K562 (cell line): ENCODE measurements around the gene ABCA4. TPM values are rescaled to one million over a fixed set of nuclear protein-coding genes. Genes with fewer than 3 reads are reported as not detected.

Experiments used
- ATAC-seq: fragments of 200-7000 bp; cut with Tn5 transposase; 3 replicates; pipeline ENCODE4 v1.9.1; 2020; ENCODE audit warnings: moderate library complexity
- BruUV-seq: library from RNA; stranded (reverse); fragments of 400-500 nt; replicated peaks from 2 replicates; lab custom pipeline; 2021; lab: Mats Ljungman, UMichigan
- CTCF ChIA-PET: fragments of 300-600 bp; formaldehyde crosslinking; extraction: SDS; loops from one replicate; lab custom pipeline; 2021; ENCODE audit warnings: low intra/inter-chr PET ratio; lab: Yijun Ruan, JAX
- POLR2A ChIA-PET: fragments of 300-600, 350-650 bp; sonication (Branson Sonifier 250); formaldehyde crosslinking; extraction: SDS; loops from one replicate; lab custom pipeline; 2021; ENCODE audit warnings: antibody characterized with exemption, inconsistent platforms; lab: Yijun Ruan, JAX
- DNase-seq, 4 experiments: peaks; one replicate each; pipeline versions ENCODE4 v3.0.0 to v3.0.0-alpha.2; 2011 to 2018; ENCODE audit warnings: low spot score in 3 of 4, mixed read lengths in 3 of 4; ENCODE audit errors: extremely low read depth in 1 of 4
- FAIRE-seq: peaks from 2 replicates; lab custom pipeline; 2011; peaks lifted over from hg19 to GRCh38; lab: Jason Lieb, UNC
- H2AFZ ChIP-seq: 2 replicates; pipeline ENCODE4 v1.6.0; 2011; ENCODE audit warnings: low read depth, low read length, control low read depth, inconsistent platforms
- H3K27ac ChIP-seq: fragments of 200-600 bp; 3 replicates; pipeline ENCODE4 v1.8.0; 2011; ENCODE audit warnings: low read depth, mild to moderate bottlenecking, control low read depth, inconsistent platforms, low read length, moderate library complexity, mixed read lengths; ENCODE audit errors: extremely low read depth
- H3K27me3 ChIP-seq, 2 experiments: fragments of 300-600 bp in 1 of 2; 2 replicates in 1 of 2; 3 replicates in 1 of 2; pipeline versions ENCODE4 v1.6.0 to v1.8.0; 2011; ENCODE audit warnings: inconsistent platforms in 2 of 2, low read length in 2 of 2, mild to moderate bottlenecking in 1 of 2, mixed read lengths in 1 of 2, moderate library complexity in 1 of 2; ENCODE audit not compliant: control insufficient read depth in 2 of 2, insufficient read depth in 2 of 2
- H3K36me3 ChIP-seq: fragments of 300-600 bp; 3 replicates; pipeline ENCODE4 v1.8.0; 2011; ENCODE audit warnings: mild to moderate bottlenecking, low read length, inconsistent platforms; ENCODE audit not compliant: control insufficient read depth, insufficient read depth
- H3K4me1 ChIP-seq, 2 experiments: fragments of 200-600 bp in 1 of 2; replicated peaks in 1 of 2; 2 replicates in 1 of 2; 3 replicates in 1 of 2; pipeline versions ENCODE4 v1.5.1 to v1.8.0; 2011; ENCODE audit warnings: inconsistent platforms in 2 of 2, low read length in 2 of 2, mild to moderate bottlenecking in 1 of 2, mixed read lengths in 1 of 2, moderate library complexity in 1 of 2; ENCODE audit not compliant: control insufficient read depth in 2 of 2, insufficient read depth in 2 of 2
- H3K4me2 ChIP-seq: 2 replicates; pipeline ENCODE4 v1.6.1; 2011; ENCODE audit warnings: low read length, control low read depth, inconsistent platforms, mixed read lengths; ENCODE audit not compliant: insufficient read depth
- H3K4me3 ChIP-seq: fragments of 200-600 bp; sonication (generic), shearing (Covaris generic); 2 replicates; pipeline ENCODE4 v1.5.1; 2016; ENCODE audit warnings: control low read depth, inconsistent platforms
- H3K79me2 ChIP-seq: fragments of 200-600 bp; 3 replicates; pipeline ENCODE4 v1.8.0; 2011; ENCODE audit warnings: low read length, inconsistent platforms; ENCODE audit not compliant: control insufficient read depth, insufficient read depth
- H3K9ac ChIP-seq, 2 experiments: 2 replicates each; pipeline versions ENCODE4 v1.6.0 to v1.6.1; 2011; ENCODE audit warnings: low read depth in 2 of 2, low read length in 2 of 2, control low read depth in 1 of 2, inconsistent platforms in 1 of 2, mild to moderate bottlenecking in 1 of 2, mixed read lengths in 1 of 2; ENCODE audit not compliant: insufficient read depth in 1 of 2
- H3K9me1 ChIP-seq: one replicate; pipeline ENCODE4 v1.6.0; 2011; ENCODE audit warnings: inconsistent platforms, mild to moderate bottlenecking, low read length, moderate library complexity; ENCODE audit not compliant: control insufficient read depth, insufficient read depth
- H3K9me3 ChIP-seq: replicated peaks from 2 replicates; pipeline ENCODE4 v1.5.1; 2011; ENCODE audit warnings: low read depth, low read length, inconsistent platforms; ENCODE audit not compliant: control insufficient read depth, insufficient read depth
- H4K20me1 ChIP-seq: replicated peaks from 2 replicates; pipeline ENCODE4 v1.6.1; 2011; ENCODE audit warnings: low read length, inconsistent platforms, mixed read lengths; ENCODE audit not compliant: control insufficient read depth, insufficient read depth
- CBFA2T3 ChIP-seq: fragments of 450-650 bp; IDR thresholded peaks from 2 replicates; pipeline ENCODE4 v1.6.1; 2017
- CBX8 ChIP-seq: fragments of 200-600 bp; sonication (generic); IDR thresholded peaks from 2 replicates; pipeline ENCODE4 v1.6.1; 2012; ENCODE audit warnings: borderline replicate concordance, mixed run types, low read depth, mild to moderate bottlenecking, moderate library complexity, mixed read lengths, low read length, control low read depth, inconsistent platforms; ENCODE audit not compliant: poor library complexity, severe bottlenecking; ENCODE audit errors: extremely low read depth
- CREB1 ChIP-seq, 2 experiments: sonication (generic) in 1 of 2; formaldehyde crosslinking in 1 of 2; IDR thresholded peaks; 2 replicates each; pipeline versions ENCODE4 v1.6.1 to v1.8.0; 2012 to 2022; ENCODE audit warnings: inconsistent platforms in 1 of 2, mild to moderate bottlenecking in 1 of 2, missing genetic modification reagents in 1 of 2, moderate library complexity in 1 of 2
- ETS2 ChIP-seq: IDR thresholded peaks from 2 replicates; pipeline ENCODE4 v1.6.1; 2016; ENCODE audit warnings: borderline replicate concordance, missing genetic modification characterization, mild to moderate bottlenecking, moderate library complexity, missing compliant biosample characterization; ENCODE audit not compliant: poor library complexity, severe bottlenecking
- KAT2B ChIP-seq: IDR thresholded peaks from one replicate; pipeline ENCODE4 v1.6.1; 2012; ENCODE audit warnings: low read depth, mild to moderate bottlenecking, control low read depth, inconsistent platforms, low read length, moderate library complexity
- KAT8 ChIP-seq: fragments of 450-650 bp; IDR thresholded peaks from 2 replicates; pipeline ENCODE4 v1.6.1; 2016; ENCODE audit warnings: low read depth, mild to moderate bottlenecking
- KLF1 ChIP-seq: fragments of 450-650 bp; IDR thresholded peaks from 2 replicates; pipeline ENCODE4 v1.6.1; 2016; ENCODE audit warnings: missing genetic modification characterization, missing compliant biosample characterization
- NCOA2 ChIP-seq, 2 experiments: fragments of 450-650 bp; IDR thresholded peaks; 2 replicates each; pipeline ENCODE4 v1.6.1; 2018; ENCODE audit warnings: mild to moderate bottlenecking in 2 of 2, moderate library complexity in 1 of 2; ENCODE audit not compliant: partially characterized antibody in 2 of 2
- NEUROD1 ChIP-seq: fragments of 150-350 bp; IDR thresholded peaks from 2 replicates; pipeline ENCODE4 v1.6.1; 2014; ENCODE audit warnings: borderline replicate concordance, low read length, low read depth; ENCODE audit not compliant: partially characterized antibody
- NFE2 ChIP-seq: IDR thresholded peaks from 2 replicates; pipeline ENCODE4 v1.6.1; 2014; ENCODE audit warnings: antibody characterized with exemption, low read depth
- RBM39 ChIP-seq: fragments of 200-400 bp; formaldehyde crosslinking; optimal IDR thresholded peaks from 2 replicates; pipeline ENCODE3; 2018; ENCODE audit warnings: low read depth, low read length
- TAF15 ChIP-seq: fragments of 200-400 bp; formaldehyde crosslinking; IDR thresholded peaks from 2 replicates; pipeline ENCODE4 v1.6.1; 2017; ENCODE audit warnings: mild to moderate bottlenecking, low read depth, low read length, moderate library complexity
- TCF7L2 ChIP-seq: fragments of 150-350 bp; IDR thresholded peaks from 2 replicates; pipeline ENCODE4 v1.6.1; 2016; ENCODE audit warnings: low read depth, mild to moderate bottlenecking, low read length, moderate library complexity
- ZNF707 ChIP-seq: fragments of 250-450 bp; sonication (Bioruptor Pico); conservative IDR thresholded peaks from 2 replicates; pipeline ENCODE4 v1.8.0; 2022; ENCODE audit warnings: inconsistent platforms, mild to moderate bottlenecking, moderate library complexity
- WGBS: fragments of 100-300 bp; shearing (Covaris generic); methylation state at CpG from one replicate; pipeline ENCODE4 v1.1.6; 2016; ENCODE audit warnings: low coverage, mixed read lengths; ENCODE audit not compliant: insufficient coverage; ENCODE audit errors: missing lambda C conversion rate; 5-methylcytosine and 5-hydroxymethylcytosine counted together
- in situ Hi-C: fragments of 300-500 bp; cut with MboI; formaldehyde crosslinking; loops from 4 replicates; pipeline ENCODE4 v1.15.0; 2018; ENCODE audit warnings: inconsistent platforms, mixed read lengths
- intact Hi-C: fragments of 100-400 bp; cut with micrococcal nuclease; formaldehyde crosslinking; loops from 2 replicates; pipeline ENCODE4 v1.14.2; 2022
- polyA plus RNA-seq, 8 experiments: library from polyadenylated mRNA; depleted of rRNA in 4 of 8; stranded (reverse) in 5 of 8; unstranded in 3 of 8; fragments of >200 nt; fragmentation: Nextera tagmentation in 2 of 8; fragmentation: Illumina TruSeq in 1 of 8; extraction: Ambion mirVana in 2 of 8; extraction: Trizol in 1 of 8; gene quantifications; 2 replicates each; pipeline versions ENCODE4 v1.2.1 to v1.2.3, GENCODE V29; 2011 to 2014; ENCODE audit warnings: inconsistent platforms in 1 of 8, missing spikeins in 1 of 8
- total RNA-seq, 7 experiments: library from RNA; depleted of rRNA in 6 of 7; stranded (reverse); fragments of >200 nt in 6 of 7; fragmentation: Illumina TruSeq in 2 of 7; extraction: Trizol in 2 of 7; gene quantifications; 2 replicates each; pipeline versions ENCODE4 v1.2.1 to v1.2.3, GENCODE V29; 2011 to 2021; ENCODE audit warnings: low replicate concordance in 1 of 7
- TF ChIP-seq, protein P1 (sequence below): sonication (generic); formaldehyde crosslinking; IDR thresholded peaks from 2 replicates; pipeline ENCODE4 v1.8.0; 2022; ENCODE audit warnings: missing genetic modification reagents, mild to moderate bottlenecking, borderline replicate concordance
- TF ChIP-seq, protein P2 (sequence below): fragments of 250-450 bp; sonication (Bioruptor Pico); IDR thresholded peaks from 2 replicates; pipeline ENCODE4 v1.9.0; 2021; ENCODE audit warnings: mild to moderate bottlenecking, inconsistent platforms

The ABCA4 gene
- total and polyA plus RNA-seq, 9 of the 15 experiments (the other 6 are each of a cell fraction or from before 2014, with no cell fraction given): 0.01 to 0.04 TPM; not detected in 7

DNA sequence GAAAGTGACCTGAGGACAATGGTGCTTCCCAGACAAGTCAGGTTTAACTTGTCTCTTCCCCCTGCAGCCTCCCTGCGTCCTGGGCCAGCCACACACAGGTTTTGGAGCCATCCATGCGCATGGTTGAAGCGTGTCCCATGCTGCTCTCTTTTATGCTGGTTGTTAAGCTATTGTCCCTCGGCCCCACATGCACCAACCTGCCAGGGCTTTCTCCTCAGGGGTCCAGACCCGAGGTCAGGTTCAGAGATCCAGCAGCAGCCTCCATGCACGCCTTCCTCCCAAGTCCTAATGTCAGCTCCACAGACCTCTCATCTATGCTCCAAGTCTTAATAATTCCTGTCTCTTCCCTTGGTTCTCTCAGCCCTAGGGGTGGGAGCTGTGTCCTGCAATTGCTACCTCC lies 1.6 kb downstream of the ABCA4 start:
- no peak overlapping the region for H3K9ac ChIP-seq
- no peak for DNase-seq
- H3K4me3 ChIP-seq: no peak overlapping the region
- 0% methylated on average over 5 of the region's 6 CpGs for WGBS
- no peaks in the 10 kb centered on the region for H3K36me3 ChIP-seq
- no peak overlapping the region for H2AFZ ChIP-seq
- no TSS peak for BruUV-seq
- H3K9me1 ChIP-seq: no peaks in the 10 kb centered on the region
- in situ Hi-C loops (no loop called here), intact Hi-C loops (no loop called here)
- H3K27ac ChIP-seq: no peak overlapping the region
- H3K4me2 ChIP-seq: no peak overlapping the region
- no peak for FAIRE-seq
- no peaks in the 10 kb centered on the region for H3K79me2 ChIP-seq
- TF ChIP-seq RBM39 (no peak), NEUROD1 (no peak), CBX8 (no peak), KAT2B (no peak), KLF1 (tag) (no peak), NCOA2 (IDR thresholded peaks at IDR 0.05; ENCODE audit: partially characterized antibody in 2 of 2) (no peak), KAT8 (no peak), NFE2 (no peak), TAF15 (no peak), ZNF707 (CRISPR knock-in tag) (no peak), CREB1 (IDR thresholded peaks at IDR 0.05) (no peak), CREB1 (CRISPR knock-in tag; IDR thresholded peaks at IDR 0.05) (no peak), ETS2 (tag) (no peak), TCF7L2 (no peak), CBFA2T3 (no peak)
- TF ChIP-seq, protein P1, sequence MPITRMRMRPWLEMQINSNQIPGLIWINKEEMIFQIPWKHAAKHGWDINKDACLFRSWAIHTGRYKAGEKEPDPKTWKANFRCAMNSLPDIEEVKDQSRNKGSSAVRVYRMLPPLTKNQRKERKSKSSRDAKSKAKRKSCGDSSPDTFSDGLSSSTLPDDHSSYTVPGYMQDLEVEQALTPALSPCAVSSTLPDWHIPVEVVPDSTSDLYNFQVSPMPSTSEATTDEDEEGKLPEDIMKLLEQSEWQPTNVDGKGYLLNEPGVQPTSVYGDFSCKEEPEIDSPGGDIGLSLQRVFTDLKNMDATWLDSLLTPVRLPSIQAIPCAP (CRISPR knock-in tag): no peak
- TF ChIP-seq, protein P2, sequence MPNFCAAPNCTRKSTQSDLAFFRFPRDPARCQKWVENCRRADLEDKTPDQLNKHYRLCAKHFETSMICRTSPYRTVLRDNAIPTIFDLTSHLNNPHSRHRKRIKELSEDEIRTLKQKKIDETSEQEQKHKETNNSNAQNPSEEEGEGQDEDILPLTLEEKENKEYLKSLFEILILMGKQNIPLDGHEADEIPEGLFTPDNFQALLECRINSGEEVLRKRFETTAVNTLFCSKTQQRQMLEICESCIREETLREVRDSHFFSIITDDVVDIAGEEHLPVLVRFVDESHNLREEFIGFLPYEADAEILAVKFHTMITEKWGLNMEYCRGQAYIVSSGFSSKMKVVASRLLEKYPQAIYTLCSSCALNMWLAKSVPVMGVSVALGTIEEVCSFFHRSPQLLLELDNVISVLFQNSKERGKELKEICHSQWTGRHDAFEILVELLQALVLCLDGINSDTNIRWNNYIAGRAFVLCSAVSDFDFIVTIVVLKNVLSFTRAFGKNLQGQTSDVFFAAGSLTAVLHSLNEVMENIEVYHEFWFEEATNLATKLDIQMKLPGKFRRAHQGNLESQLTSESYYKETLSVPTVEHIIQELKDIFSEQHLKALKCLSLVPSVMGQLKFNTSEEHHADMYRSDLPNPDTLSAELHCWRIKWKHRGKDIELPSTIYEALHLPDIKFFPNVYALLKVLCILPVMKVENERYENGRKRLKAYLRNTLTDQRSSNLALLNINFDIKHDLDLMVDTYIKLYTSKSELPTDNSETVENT (CRISPR knock-in tag): no peak
- no peaks in the 10 kb centered on the region for H3K9me3 ChIP-seq
- H4K20me1 ChIP-seq: no peaks in the 10 kb centered on the region
- POLR2A ChIA-PET: no interaction called here
- no peak for ATAC-seq
- H3K4me1 ChIP-seq: no peaks in the 10 kb centered on the region
- CTCF ChIA-PET: no interaction called here
- H3K27me3 ChIP-seq: peaks cover 3 to 27% of the 10 kb centered on the region in 2 experiments; a peak in 3 of 5 replicates
